ENCODE results near the gene ZBTB21. TPM values are rescaled to one million over a fixed set of nuclear protein-coding genes. Genes with fewer than 3 reads are reported as not detected.

ZBTB21 gene
- total and polyA plus RNA-seq, 9 of the 15 experiments (the other 6 are each of a cell fraction or from before 2014, with no cell fraction given), result 2.2 to 15.2 (median 8.7) TPM

GRCh38 chr21:42010507-42011495 lies 641 bp upstream of the ZBTB21 start (continued):
- TF ChIP-seq, protein P1, sequence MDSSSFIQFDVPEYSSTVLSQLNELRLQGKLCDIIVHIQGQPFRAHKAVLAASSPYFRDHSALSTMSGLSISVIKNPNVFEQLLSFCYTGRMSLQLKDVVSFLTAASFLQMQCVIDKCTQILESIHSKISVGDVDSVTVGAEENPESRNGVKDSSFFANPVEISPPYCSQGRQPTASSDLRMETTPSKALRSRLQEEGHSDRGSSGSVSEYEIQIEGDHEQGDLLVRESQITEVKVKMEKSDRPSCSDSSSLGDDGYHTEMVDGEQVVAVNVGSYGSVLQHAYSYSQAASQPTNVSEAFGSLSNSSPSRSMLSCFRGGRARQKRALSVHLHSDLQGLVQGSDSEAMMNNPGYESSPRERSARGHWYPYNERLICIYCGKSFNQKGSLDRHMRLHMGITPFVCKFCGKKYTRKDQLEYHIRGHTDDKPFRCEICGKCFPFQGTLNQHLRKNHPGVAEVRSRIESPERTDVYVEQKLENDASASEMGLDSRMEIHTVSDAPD (CRISPR knock-in tag; IDR thresholded peaks at IDR 0.05), result no peak
- TF ChIP-seq PHF8 (IDR thresholded peaks at IDR 0.05; ENCODE audit: borderline replicate concordance, low read length), result peak; percentile 78; the same call in 1 of the 2 replicates
- TF ChIP-seq CTCFL (IDR thresholded peaks at IDR 0.05; ENCODE audit: borderline replicate concordance, insufficient read depth, low read depth, low read length, poor library complexity, severe bottlenecking), result peak; percentile 47
- TF ChIP-seq KDM1A (IDR thresholded peaks at IDR 0.05), result no peak
- TF ChIP-seq, protein P2, sequence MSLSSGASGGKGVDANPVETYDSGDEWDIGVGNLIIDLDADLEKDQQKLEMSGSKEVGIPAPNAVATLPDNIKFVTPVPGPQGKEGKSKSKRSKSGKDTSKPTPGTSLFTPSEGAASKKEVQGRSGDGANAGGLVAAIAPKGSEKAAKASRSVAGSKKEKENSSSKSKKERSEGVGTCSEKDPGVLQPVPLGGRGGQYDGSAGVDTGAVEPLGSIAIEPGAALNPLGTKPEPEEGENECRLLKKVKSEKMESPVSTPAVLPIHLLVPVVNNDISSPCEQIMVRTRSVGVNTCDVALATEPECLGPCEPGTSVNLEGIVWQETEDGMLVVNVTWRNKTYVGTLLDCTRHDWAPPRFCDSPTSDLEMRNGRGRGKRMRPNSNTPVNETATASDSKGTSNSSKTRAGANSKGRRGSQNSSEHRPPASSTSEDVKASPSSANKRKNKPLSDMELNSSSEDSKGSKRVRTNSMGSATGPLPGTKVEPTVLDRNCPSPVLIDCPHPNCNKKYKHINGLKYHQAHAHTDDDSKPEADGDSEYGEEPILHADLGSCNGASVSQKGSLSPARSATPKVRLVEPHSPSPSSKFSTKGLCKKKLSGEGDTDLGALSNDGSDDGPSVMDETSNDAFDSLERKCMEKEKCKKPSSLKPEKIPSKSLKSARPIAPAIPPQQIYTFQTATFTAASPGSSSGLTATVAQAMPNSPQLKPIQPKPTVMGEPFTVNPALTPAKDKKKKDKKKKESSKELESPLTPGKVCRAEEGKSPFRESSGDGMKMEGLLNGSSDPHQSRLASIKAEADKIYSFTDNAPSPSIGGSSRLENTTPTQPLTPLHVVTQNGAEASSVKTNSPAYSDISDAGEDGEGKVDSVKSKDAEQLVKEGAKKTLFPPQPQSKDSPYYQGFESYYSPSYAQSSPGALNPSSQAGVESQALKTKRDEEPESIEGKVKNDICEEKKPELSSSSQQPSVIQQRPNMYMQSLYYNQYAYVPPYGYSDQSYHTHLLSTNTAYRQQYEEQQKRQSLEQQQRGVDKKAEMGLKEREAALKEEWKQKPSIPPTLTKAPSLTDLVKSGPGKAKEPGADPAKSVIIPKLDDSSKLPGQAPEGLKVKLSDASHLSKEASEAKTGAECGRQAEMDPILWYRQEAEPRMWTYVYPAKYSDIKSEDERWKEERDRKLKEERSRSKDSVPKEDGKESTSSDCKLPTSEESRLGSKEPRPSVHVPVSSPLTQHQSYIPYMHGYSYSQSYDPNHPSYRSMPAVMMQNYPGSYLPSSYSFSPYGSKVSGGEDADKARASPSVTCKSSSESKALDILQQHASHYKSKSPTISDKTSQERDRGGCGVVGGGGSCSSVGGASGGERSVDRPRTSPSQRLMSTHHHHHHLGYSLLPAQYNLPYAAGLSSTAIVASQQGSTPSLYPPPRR (CRISPR knock-in tag; IDR thresholded peaks at IDR 0.05; ENCODE audit: borderline replicate concordance), result 0 out of 2 replicates have a peak, but pooled peaks have one; percentile 31
- no peak for TF ChIP-seq CAMTA2 (CRISPR knock-in tag; conservative IDR thresholded peaks at IDR 0.05)
- no peak; the same call in 1 of the 2 replicates for TF ChIP-seq SMARCC2 (IDR thresholded peaks at IDR 0.05; ENCODE audit: low read depth)
- no peak for TF ChIP-seq KAT8 (IDR thresholded peaks at IDR 0.05; ENCODE audit: low read depth)
- no peak for TF ChIP-seq POLR3G (IDR thresholded peaks at IDR 0.05; ENCODE audit: extremely low read depth, insufficient read length, insufficient replicate concordance)
- TF ChIP-seq, protein P3, sequence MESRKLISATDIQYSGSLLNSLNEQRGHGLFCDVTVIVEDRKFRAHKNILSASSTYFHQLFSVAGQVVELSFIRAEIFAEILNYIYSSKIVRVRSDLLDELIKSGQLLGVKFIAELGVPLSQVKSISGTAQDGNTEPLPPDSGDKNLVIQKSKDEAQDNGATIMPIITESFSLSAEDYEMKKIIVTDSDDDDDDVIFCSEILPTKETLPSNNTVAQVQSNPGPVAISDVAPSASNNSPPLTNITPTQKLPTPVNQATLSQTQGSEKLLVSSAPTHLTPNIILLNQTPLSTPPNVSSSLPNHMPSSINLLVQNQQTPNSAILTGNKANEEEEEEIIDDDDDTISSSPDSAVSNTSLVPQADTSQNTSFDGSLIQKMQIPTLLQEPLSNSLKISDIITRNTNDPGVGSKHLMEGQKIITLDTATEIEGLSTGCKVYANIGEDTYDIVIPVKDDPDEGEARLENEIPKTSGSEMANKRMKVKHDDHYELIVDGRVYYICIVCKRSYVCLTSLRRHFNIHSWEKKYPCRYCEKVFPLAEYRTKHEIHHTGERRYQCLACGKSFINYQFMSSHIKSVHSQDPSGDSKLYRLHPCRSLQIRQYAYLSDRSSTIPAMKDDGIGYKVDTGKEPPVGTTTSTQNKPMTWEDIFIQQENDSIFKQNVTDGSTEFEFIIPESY (CRISPR knock-in tag; IDR thresholded peaks at IDR 0.05), result 0 out of 2 replicates have a peak, but pooled peaks have one; percentile 25
- TF ChIP-seq ATF2 (CRISPR knock-in tag; IDR thresholded peaks at IDR 0.05), result no peak
- peak; percentile 48 for TF ChIP-seq NFIC (IDR thresholded peaks at IDR 0.05)
- TF ChIP-seq HDAC1 (IDR thresholded peaks at IDR 0.05), result no peak; a peak in 1 of 4 replicates

Data from K562 (cell line).